ENCODE measurements around the gene DLST. TPM values are rescaled to one million over a fixed set of nuclear protein-coding genes. Genes with fewer than 3 reads are reported as not detected.
"Not testable (repeated sequence)": the region's sequence is repeated elsewhere in the genome, so short reads cannot be mapped to it uniquely, and the experiment has no call there.

DLST gene
- total and polyA plus RNA-seq, 2 of the 4 experiments (the other 2 are of a cell fraction): 58.6 to 119 TPM

DNA sequence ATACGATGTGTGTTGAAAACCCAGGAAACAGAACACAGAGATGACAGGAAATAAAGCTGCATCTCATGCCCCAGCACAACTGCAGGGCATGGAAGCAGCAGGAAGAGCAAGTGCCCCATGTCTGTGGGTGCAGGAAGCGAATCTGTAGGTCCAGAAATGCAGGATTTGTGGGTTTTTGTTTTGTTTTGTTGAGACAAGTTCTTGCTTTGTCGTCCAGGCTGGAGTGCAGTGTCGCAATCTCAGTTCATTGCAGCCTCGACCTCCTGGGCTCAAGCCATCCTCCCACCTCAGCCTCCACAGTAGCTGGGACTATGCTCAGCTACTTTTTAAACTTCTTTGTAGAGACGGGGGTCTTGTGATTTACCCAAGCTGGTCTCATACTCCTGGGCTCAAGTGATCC, 47.5 kb downstream of the DLST start:
- WGBS, 2 experiments (ENCODE audit: extremely low coverage in 2 of 2, insufficient read length in 1 of 2): 78% methylated on average over 2 of the region's 6 CpGs; no CpG with 5 or more reads in 1 of the 2 experiments
- intact Hi-C loops (cut with micrococcal nuclease) (no loop called here), dilution Hi-C loops (cut with HindIII; ENCODE audit: low sequenced_read_pairs, unreplicated experiment) (no loop called here)

DNA sequence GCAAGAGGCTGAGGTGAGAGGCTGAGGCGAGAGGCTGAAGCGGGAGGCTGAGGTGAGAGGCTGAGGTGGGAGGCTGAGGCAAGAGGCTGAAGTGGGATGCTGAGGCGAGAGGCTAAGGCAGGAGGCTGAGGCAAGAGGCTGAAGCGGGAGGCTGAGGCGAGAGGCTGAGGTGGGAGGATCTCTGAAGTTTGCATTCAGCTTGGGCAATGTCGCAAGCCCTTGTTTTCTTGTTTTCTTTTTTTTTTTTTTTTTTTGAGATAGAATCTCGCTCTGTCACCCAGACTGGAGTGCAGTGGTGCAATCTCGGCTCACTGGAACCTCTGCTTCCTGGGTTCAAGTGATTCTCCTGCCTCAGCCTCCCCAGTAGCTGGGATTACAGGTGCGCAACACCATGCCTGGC, 50.0 kb downstream of the DLST start:
- H4K91ac ChIP-seq (ENCODE audit: insufficient read depth, low read depth, low read length); H3K79me1 ChIP-seq (ENCODE audit: low read depth in 1 of 2, low read length in 2 of 2); H4K8ac ChIP-seq (ENCODE audit: low read depth in 2 of 2, low read length in 2 of 2); in situ Hi-C loops (cut with MboI; ENCODE audit: low sequenced_read_pairs); ATAC-seq (ENCODE audit: low read depth); H2AK5ac ChIP-seq (ENCODE audit: low read depth, low read length); H2BK120ac ChIP-seq (ENCODE audit: low read depth, low read length); H4K20me1 ChIP-seq (ENCODE audit: insufficient read depth, low read length); dilution Hi-C loops (cut with HindIII; ENCODE audit: low sequenced_read_pairs, unreplicated experiment); H3K36me3 ChIP-seq (ENCODE audit: control insufficient read depth, insufficient read depth, low read length); H3K18ac ChIP-seq (ENCODE audit: low read depth, low read length); H3K27me3 ChIP-seq (ENCODE audit: control insufficient read depth, insufficient read depth, low read length); H3K4me3 ChIP-seq (ENCODE audit: insufficient read depth, low read depth, low read length); DNase-seq; H3K9me3 ChIP-seq (ENCODE audit: control insufficient read depth, insufficient read depth, low read length); H2BK5ac ChIP-seq (ENCODE audit: low read depth, low read length, poor library complexity, severe bottlenecking); H2BK15ac ChIP-seq (ENCODE audit: low read depth, low read length); POLR2A ChIA-PET (ENCODE audit: unreplicated experiment); intact Hi-C loops (cut with micrococcal nuclease); H3K9ac ChIP-seq (ENCODE audit: low read depth, low read length); H4K5ac ChIP-seq (ENCODE audit: low read depth, low read length); H3K4me2 ChIP-seq (ENCODE audit: low read depth, low read length); H3K56ac ChIP-seq (ENCODE audit: extremely low read depth, insufficient read depth, low read length); BruUV-seq (replicated peaks); H3K27ac ChIP-seq (ENCODE audit: insufficient read depth, low read length); H3K14ac ChIP-seq (replicated peaks; ENCODE audit: low read depth, low read length); H2BK20ac ChIP-seq (ENCODE audit: low read depth, low read length); H3K9me1 ChIP-seq (ENCODE audit: insufficient read depth, low read length); H2AK9ac ChIP-seq (replicated peaks; ENCODE audit: low read depth, low read length, poor library complexity); H3K23ac ChIP-seq (ENCODE audit: low read depth, low read length); H2AFZ ChIP-seq (replicated peaks; ENCODE audit: low read length, poor library complexity); H3K4ac ChIP-seq (ENCODE audit: low read depth, low read length): not testable (repeated sequence)
- CTCF ChIA-PET: interaction anchor here (0.7 kb wide), 1 partner anchor 14 kb away, joined by 3 read pairs; no protein-coding TSS in a partner anchor
- 93% methylated on average over 2 of the region's 9 CpGs; no CpG with 5 or more reads in 1 of the 2 experiments for WGBS, 2 experiments (ENCODE audit: extremely low coverage in 2 of 2, insufficient read length in 1 of 2)
- H3K4me1 ChIP-seq (ENCODE audit: control insufficient read depth, insufficient read depth, low read length): peaks cover 13% of the 10 kb centered on the region; the same call in 1 of the 2 replicates

More for the DNA sequence above, 47.5 kb downstream of the DLST start:
- Histone ChIP-seq H3K4me1 (ENCODE audit: control insufficient read depth, insufficient read depth, low read length) (peaks cover 1% of the 10 kb centered on the region; the same call in 1 of the 2 replicates), H3K36me3 (ENCODE audit: control insufficient read depth, insufficient read depth, low read length) (no peaks in the 10 kb centered on the region), H3K9me3 (ENCODE audit: control insufficient read depth, insufficient read depth, low read length) (no peaks in the 10 kb centered on the region), H4K20me1 (ENCODE audit: insufficient read depth, low read length) (no peaks in the 10 kb centered on the region), H3K14ac (replicated peaks; ENCODE audit: low read depth, low read length) (no peak overlapping the region), H2AK9ac (replicated peaks; ENCODE audit: low read depth, low read length, poor library complexity) (no peak overlapping the region), H3K79me1 (ENCODE audit: low read depth in 1 of 2, low read length in 2 of 2) (no peaks in the 10 kb centered on the region), H3K4ac (ENCODE audit: low read depth, low read length) (no peak overlapping the region), H3K27me3 (ENCODE audit: control insufficient read depth, insufficient read depth, low read length) (peaks cover 4% of the 10 kb centered on the region), H2AFZ (replicated peaks; ENCODE audit: low read length, poor library complexity) (no peak overlapping the region), H2BK120ac (ENCODE audit: low read depth, low read length) (no peak overlapping the region), H4K5ac (ENCODE audit: low read depth, low read length) (no peak overlapping the region), H4K91ac (ENCODE audit: insufficient read depth, low read depth, low read length) (no peak overlapping the region), H2BK5ac (ENCODE audit: low read depth, low read length, poor library complexity, severe bottlenecking) (no peak overlapping the region), H4K8ac (ENCODE audit: low read depth in 2 of 2, low read length in 2 of 2) (no peak overlapping the region), H2BK15ac (ENCODE audit: low read depth, low read length) (no peak overlapping the region), H3K9me1 (ENCODE audit: insufficient read depth, low read length) (0 out of 2 replicates have a peak, but pooled peaks cover 5% of the 10 kb centered on the region), H3K9ac (ENCODE audit: low read depth, low read length) (no peak overlapping the region), H3K23ac (ENCODE audit: low read depth, low read length) (no peak overlapping the region), H2BK20ac (ENCODE audit: low read depth, low read length) (no peak overlapping the region), H3K18ac (ENCODE audit: low read depth, low read length) (no peak overlapping the region), H3K4me2 (ENCODE audit: low read depth, low read length) (no peak overlapping the region), H2AK5ac (ENCODE audit: low read depth, low read length) (no peak overlapping the region), H3K4me3 (ENCODE audit: insufficient read depth, low read depth, low read length) (no peak overlapping the region), H3K27ac (ENCODE audit: insufficient read depth, low read length) (no peak overlapping the region), H3K56ac (ENCODE audit: extremely low read depth, insufficient read depth, low read length) (no peak overlapping the region)
- DNase-seq (no peak), ATAC-seq (ENCODE audit: low read depth) (no peak)
- in situ Hi-C loops (cut with MboI; ENCODE audit: low sequenced_read_pairs): no loop called here
- TF ChIP-seq, protein P1, sequence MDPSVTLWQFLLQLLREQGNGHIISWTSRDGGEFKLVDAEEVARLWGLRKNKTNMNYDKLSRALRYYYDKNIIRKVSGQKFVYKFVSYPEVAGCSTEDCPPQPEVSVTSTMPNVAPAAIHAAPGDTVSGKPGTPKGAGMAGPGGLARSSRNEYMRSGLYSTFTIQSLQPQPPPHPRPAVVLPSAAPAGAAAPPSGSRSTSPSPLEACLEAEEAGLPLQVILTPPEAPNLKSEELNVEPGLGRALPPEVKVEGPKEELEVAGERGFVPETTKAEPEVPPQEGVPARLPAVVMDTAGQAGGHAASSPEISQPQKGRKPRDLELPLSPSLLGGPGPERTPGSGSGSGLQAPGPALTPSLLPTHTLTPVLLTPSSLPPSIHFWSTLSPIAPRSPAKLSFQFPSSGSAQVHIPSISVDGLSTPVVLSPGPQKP (IDR thresholded peaks at IDR 0.05; ENCODE audit: borderline replicate concordance, low read depth, low read length): no peak
- peak; percentile 74 for TF ChIP-seq CEBPB (IDR thresholded peaks at IDR 0.05; ENCODE audit: low read depth, low read length)
- no TSS peak for BruUV-seq (replicated peaks)
- ChIA-PET CTCF (interaction anchor here (0.6 kb wide), 1 partner anchor 160 kb away, joined by 3 read pairs; no protein-coding TSS in a partner anchor), POLR2A (ENCODE audit: unreplicated experiment) (no interaction called here)

Data from IMR-90 (cell line).